Measurements from ENCODE around the gene CEP20. TPM values are rescaled to one million over a fixed set of nuclear protein-coding genes. Genes with fewer than 3 reads are reported as not detected.

CEP20 gene
- total and polyA plus RNA-seq, 2 of the 8 experiments (the other 6 are each of a cell fraction or from before 2014, with no cell fraction given): 16.2 to 49.0 TPM

GRCh38 chr16:15897834-15898254 is 9.4 kb upstream of the CEP20 start:
- H3K4me3 ChIP-seq (ENCODE audit: extremely low read depth in 1 of 4, insufficient read depth in 2 of 4, low read depth in 3 of 4, low read length in 4 of 4): no peak overlapping the region
- no peak overlapping the region for H3K23ac ChIP-seq (ENCODE audit: insufficient read length)
- H3K23me2 ChIP-seq (ENCODE audit: low read depth, low read length): peaks cover 3% of the 10 kb centered on the region; the same call in 1 of the 2 replicates

More at GRCh38 chr16:15897834-15898254, 9.4 kb upstream of the CEP20 start:
- H2BK120ac ChIP-seq (replicated peaks; ENCODE audit: low read depth, low read length): no peak overlapping the region
- no peaks in the 10 kb centered on the region for H3K9me3 ChIP-seq (ENCODE audit: insufficient read depth in 2 of 2, low read depth in 1 of 2, low read length in 1 of 2)
- no peaks in the 10 kb centered on the region for H3K36me3 ChIP-seq (ENCODE audit: control insufficient read depth in 2 of 4, insufficient read depth in 4 of 4, low read length in 3 of 4)
- H2AFZ ChIP-seq (ENCODE audit: low read length): peak overlapping the region; percentile 40
- no peak overlapping the region for H3K18ac ChIP-seq (ENCODE audit: extremely low read depth, low read length)
- no peaks in the 10 kb centered on the region for H3K4me1 ChIP-seq (replicated peaks in 1 of 4; ENCODE audit: control insufficient read depth in 3 of 4, insufficient read depth in 4 of 4, low read length in 3 of 4)
- no peak overlapping the region for H2BK5ac ChIP-seq (ENCODE audit: low read depth, low read length)
- no peak overlapping the region for H3K9ac ChIP-seq (replicated peaks in 1 of 4; ENCODE audit: extremely low read depth in 1 of 4, low read depth in 3 of 4, low read length in 3 of 4)
- H3K4me2 ChIP-seq (ENCODE audit: insufficient read depth in 1 of 2, low read depth in 2 of 2, low read length in 2 of 2): no peak overlapping the region
- H2AK5ac ChIP-seq (ENCODE audit: low read depth, low read length): no peak overlapping the region
- H3K14ac ChIP-seq (ENCODE audit: insufficient read length): no peak overlapping the region
- no peak overlapping the region for H4K8ac ChIP-seq (ENCODE audit: extremely low read depth, insufficient read depth, low read length)
- H4K91ac ChIP-seq (replicated peaks; ENCODE audit: insufficient read length, low read length): no peak overlapping the region
- no peak overlapping the region for H3K56ac ChIP-seq (replicated peaks; ENCODE audit: insufficient read length, low read depth, low read length)
- H3K79me1 ChIP-seq (ENCODE audit: low read depth, low read length): no peaks in the 10 kb centered on the region
- H3K27ac ChIP-seq (ENCODE audit: low read depth, low read length): no peak overlapping the region
- no peak for DNase-seq (ENCODE audit: low read depth in 1 of 2, low spot score in 2 of 2)
- H2BK20ac ChIP-seq (ENCODE audit: low read length): no peak overlapping the region
- CTCF ChIA-PET (ENCODE audit: partially characterized antibody): interaction anchor here (0.8 to 1.0 kb wide), 2 partner anchors 24 to 164 kb away, joined by 3 read pairs; no protein-coding TSS in a partner anchor
- no peaks in the 10 kb centered on the region for H3K27me3 ChIP-seq (replicated peaks in 1 of 4; ENCODE audit: control insufficient read depth in 3 of 4, extremely low read depth in 1 of 4, insufficient read depth in 3 of 4, low read length in 3 of 4)
- H4K5ac ChIP-seq (ENCODE audit: insufficient read length, low read depth, low read length): no peak overlapping the region
- H3K4ac ChIP-seq (replicated peaks; ENCODE audit: insufficient read length, low read depth, low read length): no peak overlapping the region
- no peak for FAIRE-seq
- TF ChIP-seq BACH1 (IDR thresholded peaks at IDR 0.05; ENCODE audit: low read length) (peak; percentile 47; the same call in 1 of the 2 replicates), EZH2 (IDR thresholded peaks at IDR 0.05; ENCODE audit: low read depth, low read length, severe bottlenecking) (no peak), ASH2L (IDR thresholded peaks at IDR 0.05; ENCODE audit: low read length) (no peak), CEBPB (IDR thresholded peaks at IDR 0.05; ENCODE audit: low read depth, low read length) (no peak)
- POLR2A ChIA-PET (ENCODE audit: partially characterized antibody): interaction anchor here (1.0 to 3.9 kb wide), 3 partner anchors 10 to 71 kb away, joined by 3 to 20 read pairs (median 3); partner anchors contain the start of gene CEP20
- H3K79me2 ChIP-seq (ENCODE audit: control insufficient read depth in 1 of 2, insufficient read depth in 2 of 2, low read length in 2 of 2): no peaks in the 10 kb centered on the region
- H2BK15ac ChIP-seq (ENCODE audit: low read length): 0 out of 2 replicates have a peak overlapping the region, but pooled peaks have one; percentile 72
- no peaks in the 10 kb centered on the region for H4K20me1 ChIP-seq (replicated peaks in 1 of 2; ENCODE audit: control insufficient read depth in 1 of 2, insufficient read depth in 2 of 2, low read length in 2 of 2)
- WGBS, 2 experiments (ENCODE audit: extremely low coverage in 1 of 2, insufficient coverage in 1 of 2, insufficient read length in 1 of 2, insufficient replicate concordance in 2 of 2, low coverage in 1 of 2, low lambda C conversion rate in 2 of 2, missing lambda C conversion rate in 1 of 2): 82% methylated on average over 5 of the region's 5 CpGs; no CpG with 5 or more reads in 1 of the 2 experiments
- peak overlapping the region; percentile 85; the same call in 1 of the 2 replicates for H2BK12ac ChIP-seq (ENCODE audit: low read depth, low read length)
